ENCODE results near the gene CHD2. TPM values are rescaled to one million over a fixed set of nuclear protein-coding genes. Genes with fewer than 3 reads are reported as not detected.
"Not testable (repeated sequence)": the region's sequence is repeated elsewhere in the genome, so short reads cannot be mapped to it uniquely, and the experiment has no call there.

The CHD2 gene
- total RNA-seq, 1 experiment from 2014 or later: 35.0 TPM

GRCh38 chr15:93018574-93018973 lies 118.5 kb downstream of the CHD2 start:
- DNase-seq (ENCODE audit: low read depth): no peak

GRCh38 chr15:93019090-93019489 lies 119.0 kb downstream of the CHD2 start:
- no peak for DNase-seq (ENCODE audit: low read depth)

- no peak for DNase-seq (ENCODE audit: low read depth)
Observed at GRCh38 chr15:93019971-93020370, 119.8 kb downstream of the CHD2 start.

- no peak for DNase-seq (ENCODE audit: low read depth)
Observed at GRCh38 chr15:93020976-93021772, 121.0 kb downstream of the CHD2 start.

GRCh38 chr15:93024293-93024692 lies 124.2 kb downstream of the CHD2 start:
- DNase-seq (ENCODE audit: low read depth): no peak

GRCh38 chr15:93024716-93025624 lies 124.8 kb downstream of the CHD2 start:
- DNase-seq (ENCODE audit: low read depth): no peak

GRCh38 chr15:93025625-93025982 lies 125.5 kb downstream of the CHD2 start:
- no peak for DNase-seq (ENCODE audit: low read depth)

GRCh38 chr15:93026380-93026817 lies 126.3 kb downstream of the CHD2 start:
- no peak for DNase-seq (ENCODE audit: low read depth)

- DNase-seq (ENCODE audit: low read depth): no peak
Observed at GRCh38 chr15:93027413-93027812, 127.3 kb downstream of the CHD2 start.

GRCh38 chr15:93028111-93028631 lies 128.0 kb downstream of the CHD2 start:
- DNase-seq (ENCODE audit: low read depth): no peak

- DNase-seq (ENCODE audit: low read depth): peak; percentile 77
Observed at GRCh38 chr15:93028632-93029213, 128.6 kb downstream of the CHD2 start.

GRCh38 chr15:93029214-93029835 lies 129.2 kb downstream of the CHD2 start:
- DNase-seq (ENCODE audit: low read depth): peak; percentile 25

GRCh38 chr15:93029836-93030429 lies 129.8 kb downstream of the CHD2 start:
- DNase-seq (ENCODE audit: low read depth): peak; percentile 62

GRCh38 chr15:93030430-93031102 lies 130.4 kb downstream of the CHD2 start:
- peak; percentile 57 for DNase-seq (ENCODE audit: low read depth)

- no peak for DNase-seq (ENCODE audit: low read depth)
Observed at GRCh38 chr15:93031103-93031464, 131.0 kb downstream of the CHD2 start.

- not testable (repeated sequence) for DNase-seq (ENCODE audit: low read depth)
Observed at GRCh38 chr15:93031557-93032384, 131.6 kb downstream of the CHD2 start.

- DNase-seq (ENCODE audit: low read depth): not testable (repeated sequence)
Observed at GRCh38 chr15:93032515-93033206, 132.5 kb downstream of the CHD2 start.

- no peak for DNase-seq (ENCODE audit: low read depth)
Observed at GRCh38 chr15:93033434-93034045, 133.4 kb downstream of the CHD2 start.

GRCh38 chr15:93034512-93034911 lies 134.4 kb downstream of the CHD2 start:
- no peak for DNase-seq (ENCODE audit: low read depth)

Measured in M059J (cell line).